ENCODE results near the gene EWSR1. TPM values are rescaled to one million over a fixed set of nuclear protein-coding genes. Genes with fewer than 3 reads are reported as not detected.

The EWSR1 gene
- total RNA-seq, 2 donors from 2014 or later: 197 to 225 TPM

GRCh38 chr22:29314537-29315285, 46.6 kb downstream of the EWSR1 start:
- no peaks in the 10 kb centered on the region for H3K36me3 ChIP-seq
- no peak for ATAC-seq (ENCODE audit: insufficient number of reproducible peaks, low FRiP score, low read depth)
- no peaks in the 10 kb centered on the region for H3K9me3 ChIP-seq
- peaks cover 15% of the 10 kb centered on the region for H3K27me3 ChIP-seq (replicated peaks; ENCODE audit: insufficient read depth)
- no peak for DNase-seq (ENCODE audit: low spot score)
- no peak overlapping the region for H3K27ac ChIP-seq
- H3K4me3 ChIP-seq: peak overlapping the region; percentile 57
- no peak for TF ChIP-seq CTCF (IDR thresholded peaks at IDR 0.05)
- peaks cover 30 to 51% of the 10 kb centered on the region in 2 donors for H3K4me1 ChIP-seq (ENCODE audit: control insufficient read depth in 1 of 2, low read depth in 2 of 2)

GRCh38 chr22:29315286-29316140, 47.4 kb downstream of the EWSR1 start, which contains the start of gene RASL10A:
RASL10A (minus strand) TSS chr22:29315697; CDS start chr22:29315246, 451 bp downstream.
- Histone ChIP-seq H3K4me1 (ENCODE audit: control insufficient read depth in 1 of 2, low read depth in 2 of 2) (peaks cover 24 to 45% of the 10 kb centered on the region in 2 donors), H3K27me3 (replicated peaks; ENCODE audit: insufficient read depth) (peaks cover 15% of the 10 kb centered on the region), H3K9me3 (no peaks in the 10 kb centered on the region), H3K4me3 (peak within 1 kb of the TSS; percentile 57), H3K36me3 (no peaks in the 10 kb centered on the region), H3K27ac (no peak within 1 kb of the TSS)
- ATAC-seq (ENCODE audit: insufficient number of reproducible peaks, low FRiP score, low read depth) (no peak), DNase-seq (ENCODE audit: low spot score) (no peak)
- no peak for TF ChIP-seq CTCF (IDR thresholded peaks at IDR 0.05)

GRCh38 chr22:29316141-29316828, 48.2 kb downstream of the EWSR1 start:
- ATAC-seq (ENCODE audit: insufficient number of reproducible peaks, low FRiP score, low read depth) (no peak), DNase-seq (ENCODE audit: low spot score) (no peak)
- Histone ChIP-seq H3K4me1 (ENCODE audit: control insufficient read depth in 1 of 2, low read depth in 2 of 2) (peaks cover 20 to 37% of the 10 kb centered on the region in 2 donors), H3K27ac (no peak overlapping the region), H3K27me3 (replicated peaks; ENCODE audit: insufficient read depth) (peaks cover 15% of the 10 kb centered on the region), H3K4me3 (no peak overlapping the region), H3K9me3 (no peaks in the 10 kb centered on the region), H3K36me3 (no peaks in the 10 kb centered on the region)
- TF ChIP-seq CTCF (IDR thresholded peaks at IDR 0.05): no peak

GRCh38 chr22:29317827-29318454, 49.9 kb downstream of the EWSR1 start:
- ATAC-seq (ENCODE audit: insufficient number of reproducible peaks, low FRiP score, low read depth): no peak
- H3K27me3 ChIP-seq (replicated peaks; ENCODE audit: insufficient read depth): peaks cover 15% of the 10 kb centered on the region
- no peak overlapping the region for H3K27ac ChIP-seq
- peaks cover 12 to 26% of the 10 kb centered on the region in 2 donors for H3K4me1 ChIP-seq (ENCODE audit: control insufficient read depth in 1 of 2, low read depth in 2 of 2)
- no peaks in the 10 kb centered on the region for H3K36me3 ChIP-seq
- no peaks in the 10 kb centered on the region for H3K9me3 ChIP-seq
- no peak for DNase-seq (ENCODE audit: low spot score)
- TF ChIP-seq CTCF (IDR thresholded peaks at IDR 0.05): no peak
- H3K4me3 ChIP-seq: no peak overlapping the region

Data from thoracic aorta (tissue), 2 donors.